ENCODE data around the gene TRPM1. TPM values are rescaled to one million over a fixed set of nuclear protein-coding genes. Genes with fewer than 3 reads are reported as not detected.

TRPM1 gene
- total RNA-seq, 2 donors from 2014 or later = not detected

- H3K27me3 ChIP-seq = no peaks in the 10 kb centered on the region
- ATAC-seq = no peak
- no peaks in the 10 kb centered on the region for H3K9me3 ChIP-seq
- WGBS, 2 donors = 53 to 60% methylated on average over 3 of the region's 3 CpGs
- DNase-seq = no peak
- TF ChIP-seq CTCF (IDR thresholded peaks at IDR 0.05) (no peak), POLR2A (IDR thresholded peaks at IDR 0.05) (no peak)
- no peaks in the 10 kb centered on the region for H3K4me1 ChIP-seq
- H3K4me3 ChIP-seq = no peak overlapping the region
- no peak overlapping the region for H3K27ac ChIP-seq
- H3K36me3 ChIP-seq (replicated peaks in 1 of 2; ENCODE audit: insufficient read depth in 1 of 2, low read depth in 2 of 2) = no peaks in the 10 kb centered on the region
- intact Hi-C loops (cut with DNase I) = no loop called here
These were observed 49.9 kb downstream of the TRPM1 start for GRCh38 chr15:31051496-31052080.

GRCh38 chr15:31050953-31051352 lies 50.6 kb downstream of the TRPM1 start:
- WGBS, 2 donors = 75 to 83% methylated on average over 10 of the region's 10 CpGs
- no peak for ATAC-seq

GRCh38 chr15:31049682-31050615 lies 51.6 kb downstream of the TRPM1 start:
- no peak for ATAC-seq
- no peaks in the 10 kb centered on the region for H3K4me1 ChIP-seq

More at GRCh38 chr15:31050953-31051352, 50.6 kb downstream of the TRPM1 start:
- no peaks in the 10 kb centered on the region for H3K27me3 ChIP-seq
- H3K27ac ChIP-seq = no peak overlapping the region
- intact Hi-C loops (cut with DNase I) = no loop called here
- no peak for DNase-seq
- H3K4me3 ChIP-seq = no peak overlapping the region
- no peaks in the 10 kb centered on the region for H3K36me3 ChIP-seq (replicated peaks in 1 of 2; ENCODE audit: insufficient read depth in 1 of 2, low read depth in 2 of 2)
- no peaks in the 10 kb centered on the region for H3K9me3 ChIP-seq
- TF ChIP-seq CTCF (IDR thresholded peaks at IDR 0.05) (no peak), POLR2A (IDR thresholded peaks at IDR 0.05) (no peak)
- no peaks in the 10 kb centered on the region for H3K4me1 ChIP-seq

GRCh38 chr15:31049111-31049510 lies 52.4 kb downstream of the TRPM1 start:
- Histone ChIP-seq H3K9me3 (no peaks in the 10 kb centered on the region), H3K4me3 (no peak overlapping the region), H3K36me3 (replicated peaks in 1 of 2; ENCODE audit: insufficient read depth in 1 of 2, low read depth in 2 of 2) (no peaks in the 10 kb centered on the region), H3K27me3 (no peaks in the 10 kb centered on the region), H3K27ac (no peak overlapping the region), H3K4me1 (no peaks in the 10 kb centered on the region)
- intact Hi-C loops (cut with DNase I) = no loop called here
- TF ChIP-seq POLR2A (IDR thresholded peaks at IDR 0.05) = no peak
- TF ChIP-seq CTCF (IDR thresholded peaks at IDR 0.05) = no peak
- no peak for DNase-seq
- ATAC-seq = no peak
- WGBS, 2 donors = 54 to 66% methylated on average over 10 of the region's 10 CpGs

More at GRCh38 chr15:31049682-31050615, 51.6 kb downstream of the TRPM1 start:
- WGBS, 2 donors = 51 to 53% methylated on average over 9 to 12 of the region's 12 CpGs
- Histone ChIP-seq H3K36me3 (replicated peaks in 1 of 2; ENCODE audit: insufficient read depth in 1 of 2, low read depth in 2 of 2) (no peaks in the 10 kb centered on the region), H3K9me3 (no peaks in the 10 kb centered on the region), H3K4me3 (no peak overlapping the region), H3K27ac (no peak overlapping the region), H3K27me3 (no peaks in the 10 kb centered on the region)
- intact Hi-C loops (cut with DNase I) = no loop called here
- no peak for DNase-seq
- TF ChIP-seq CTCF (IDR thresholded peaks at IDR 0.05) = no peak
- TF ChIP-seq POLR2A (IDR thresholded peaks at IDR 0.05) = no peak

Measured in body of pancreas (tissue), 4 donors.